Astrocyte of the cerebellum (primary cell): ENCODE data around the gene EMSY.

Experiments
- DNase-seq: peaks from one replicate; pipeline ENCODE4 v3.0.0-alpha.2; 2011; ENCODE audit warnings: low read depth
- H3K4me3 ChIP-seq: 2 replicates; pipeline ENCODE4 v1.5.1; 2011; ENCODE audit warnings: mild to moderate bottlenecking, low read depth, low read length, moderate library complexity
- in situ Hi-C: cut with HindIII; loops from 2 replicates; pipeline ENCODE4 v1.10.0; 2017; ENCODE audit warnings: low sequenced_read_pairs
- TF ChIP-seq, protein P1 (sequence below): IDR thresholded peaks from 2 replicates; pipeline ENCODE4 v1.5.1; 2012; ENCODE audit warnings: low read length, low read depth, moderate library complexity, mild to moderate bottlenecking; ENCODE audit errors: missing control alignments

The EMSY gene

DNA sequence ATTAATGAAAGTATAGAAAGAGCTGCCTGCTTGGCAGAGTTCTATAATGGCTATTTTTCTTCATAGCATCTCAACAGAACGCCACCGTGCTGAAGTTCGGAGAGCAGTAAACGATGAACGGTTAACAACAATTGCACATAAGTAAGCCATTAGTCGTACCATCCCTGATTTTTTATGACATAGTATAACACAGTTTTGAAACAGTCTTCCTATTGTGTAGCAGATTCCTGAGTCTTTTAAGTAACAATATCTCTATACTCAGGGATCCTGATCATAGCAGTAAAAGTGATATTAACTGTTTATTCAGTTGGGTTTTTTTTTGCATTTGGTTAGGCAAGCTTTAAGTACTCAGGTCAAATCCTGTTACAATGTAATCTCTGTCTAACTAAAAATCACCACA is 8.4 kb downstream of the EMSY start:
- in situ Hi-C loops, result no loop called here
- TF ChIP-seq, protein P1, sequence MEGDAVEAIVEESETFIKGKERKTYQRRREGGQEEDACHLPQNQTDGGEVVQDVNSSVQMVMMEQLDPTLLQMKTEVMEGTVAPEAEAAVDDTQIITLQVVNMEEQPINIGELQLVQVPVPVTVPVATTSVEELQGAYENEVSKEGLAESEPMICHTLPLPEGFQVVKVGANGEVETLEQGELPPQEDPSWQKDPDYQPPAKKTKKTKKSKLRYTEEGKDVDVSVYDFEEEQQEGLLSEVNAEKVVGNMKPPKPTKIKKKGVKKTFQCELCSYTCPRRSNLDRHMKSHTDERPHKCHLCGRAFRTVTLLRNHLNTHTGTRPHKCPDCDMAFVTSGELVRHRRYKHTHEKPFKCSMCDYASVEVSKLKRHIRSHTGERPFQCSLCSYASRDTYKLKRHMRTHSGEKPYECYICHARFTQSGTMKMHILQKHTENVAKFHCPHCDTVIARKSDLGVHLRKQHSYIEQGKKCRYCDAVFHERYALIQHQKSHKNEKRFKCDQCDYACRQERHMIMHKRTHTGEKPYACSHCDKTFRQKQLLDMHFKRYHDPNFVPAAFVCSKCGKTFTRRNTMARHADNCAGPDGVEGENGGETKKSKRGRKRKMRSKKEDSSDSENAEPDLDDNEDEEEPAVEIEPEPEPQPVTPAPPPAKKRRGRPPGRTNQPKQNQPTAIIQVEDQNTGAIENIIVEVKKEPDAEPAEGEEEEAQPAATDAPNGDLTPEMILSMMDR, result no peak
- H3K4me3 ChIP-seq, result no peak overlapping the region
- DNase-seq, result no peak

DNA sequence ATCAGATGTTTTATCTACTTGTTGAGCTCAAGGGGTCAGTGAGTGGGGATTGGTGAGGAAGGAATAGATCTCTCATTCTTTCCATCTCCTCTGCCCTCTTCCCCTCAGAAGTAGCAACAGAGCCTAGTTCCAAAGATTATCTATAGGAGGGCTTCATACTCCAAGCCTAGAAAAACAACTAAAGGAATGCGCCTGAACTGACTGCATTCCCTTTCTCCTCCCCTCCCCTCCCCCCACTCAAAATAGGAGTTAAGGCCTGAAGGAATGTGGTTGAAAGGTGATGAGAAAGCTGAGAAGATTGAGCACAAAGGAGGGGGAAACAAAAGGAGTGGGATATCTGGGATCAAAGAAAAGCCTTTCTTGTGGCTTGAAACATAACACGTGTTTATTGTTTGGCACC is 10.5 kb downstream of the EMSY start:
- in situ Hi-C loops, result no loop called here
- no peak for DNase-seq
- H3K4me3 ChIP-seq, result no peak overlapping the region
- TF ChIP-seq, protein P1, result no peak

DNA sequence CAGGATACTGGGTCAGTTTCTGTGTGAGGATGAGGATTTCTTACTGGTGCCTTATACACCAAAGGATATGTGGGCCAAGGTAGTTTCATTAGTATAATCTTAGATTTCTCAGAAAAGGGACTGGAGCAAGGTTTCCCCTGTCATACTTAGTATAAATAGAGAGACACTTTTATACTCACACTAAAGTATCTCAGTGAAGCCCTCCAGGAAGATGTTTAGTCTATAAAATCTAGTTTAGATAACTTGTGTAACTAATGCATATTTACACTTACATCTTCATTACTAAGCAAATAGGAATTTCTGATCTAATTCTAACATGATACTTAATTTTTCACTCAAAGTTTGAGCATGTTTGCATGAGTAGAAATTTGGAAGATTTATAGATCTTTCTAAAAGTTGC is 11.1 kb downstream of the EMSY start:
- H3K4me3 ChIP-seq, result no peak overlapping the region
- in situ Hi-C loops, result no loop called here
- no peak for DNase-seq
- TF ChIP-seq, protein P1, result no peak

DNA sequence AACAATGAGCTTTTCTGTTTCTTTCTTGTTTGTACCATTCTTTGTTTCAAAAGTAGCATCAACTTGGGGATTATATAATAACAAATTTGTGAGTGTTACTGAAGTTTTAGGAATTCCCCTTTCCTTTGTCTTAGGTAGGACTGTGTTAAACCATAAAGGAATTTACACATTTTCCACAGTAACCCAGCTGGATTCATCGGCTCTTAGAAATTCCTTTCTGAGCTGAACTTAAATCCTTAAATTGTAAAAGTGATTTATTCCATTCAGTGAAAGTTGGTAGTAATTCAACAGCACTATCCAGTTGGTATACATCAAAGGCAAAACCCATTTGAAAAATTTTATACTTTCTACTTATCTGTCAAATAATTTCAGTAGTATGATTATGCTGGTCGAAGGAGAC is 11.8 kb downstream of the EMSY start:
- in situ Hi-C loops, result no loop called here
- H3K4me3 ChIP-seq, result no peak overlapping the region
- TF ChIP-seq, protein P1, result no peak
- DNase-seq, result no peak

DNA sequence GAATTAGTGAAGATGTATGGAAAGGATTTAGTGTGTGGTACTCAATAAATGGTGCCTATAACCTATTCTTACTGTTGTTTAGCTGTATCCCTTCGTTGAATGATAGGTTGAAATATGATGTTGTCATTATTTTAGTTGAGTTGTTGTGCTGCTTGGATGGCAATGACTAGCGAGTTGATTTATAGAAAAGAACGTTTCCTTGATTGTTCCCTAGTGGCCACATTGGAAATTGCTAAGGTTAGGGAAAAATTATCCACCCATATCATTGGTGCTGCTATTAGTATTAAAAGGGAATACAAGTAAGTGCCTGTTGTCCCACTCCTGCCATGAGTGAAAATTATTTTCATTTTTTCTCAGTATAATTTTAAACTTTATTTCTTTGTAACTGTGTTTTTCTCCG is 14.5 kb downstream of the EMSY start:
- no peak overlapping the region for H3K4me3 ChIP-seq
- in situ Hi-C loops, result no loop called here
- DNase-seq, result no peak
- TF ChIP-seq, protein P1, result peak; percentile 32

DNA sequence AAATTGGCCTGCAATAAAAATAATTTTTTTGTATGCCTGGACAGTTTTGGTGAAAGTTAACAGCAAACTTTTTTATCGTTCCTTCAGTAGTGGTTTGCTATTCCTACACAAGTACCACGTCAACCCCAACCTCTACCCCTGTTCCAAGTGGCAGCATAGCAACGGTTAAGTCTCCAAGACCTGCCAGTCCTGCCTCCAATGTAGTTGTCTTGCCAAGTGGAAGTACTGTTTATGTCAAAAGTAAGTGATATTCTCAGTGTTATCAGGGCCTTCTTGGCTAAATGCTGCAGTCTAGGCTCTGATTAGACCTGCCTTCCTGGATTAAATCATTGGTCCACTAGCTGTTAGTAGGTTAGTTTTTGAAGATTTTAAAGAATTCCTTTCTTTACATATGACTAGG is 15.0 kb downstream of the EMSY start:
- H3K4me3 ChIP-seq, result no peak overlapping the region
- TF ChIP-seq, protein P1, result no peak
- in situ Hi-C loops, result no loop called here
- DNase-seq, result no peak

DNA sequence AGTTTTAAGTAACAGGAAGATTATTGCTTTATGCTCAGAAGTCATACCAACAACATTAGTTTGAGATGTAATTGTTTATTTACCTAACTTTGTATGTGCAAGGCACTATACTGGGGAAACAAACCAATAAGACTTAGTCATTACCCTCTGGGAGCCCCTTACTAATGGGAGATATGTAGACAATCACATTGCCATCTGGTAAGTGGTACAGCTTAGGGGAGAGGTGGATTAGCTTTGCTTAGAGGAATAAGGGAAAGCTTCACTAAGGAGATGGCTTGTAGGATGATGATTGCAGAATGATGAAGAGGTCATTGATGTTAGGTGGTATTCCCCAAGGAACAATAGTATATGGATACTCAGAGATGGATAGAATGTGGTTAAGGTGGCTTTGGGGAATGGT is 17.5 kb downstream of the EMSY start:
- in situ Hi-C loops, result no loop called here
- TF ChIP-seq, protein P1, result no peak
- H3K4me3 ChIP-seq, result no peak overlapping the region
- no peak for DNase-seq
